Gastroesophageal sphincter (tissue), 3 donors: ENCODE results near the gene SETD5.

Experiments used
- EP300 ChIP-seq: sonication (generic); formaldehyde crosslinking; IDR thresholded peaks from one replicate; pipeline ENCODE4 v1.6.1; 2017; ENCODE audit warnings: antibody characterized with exemption, mild to moderate bottlenecking
- TF ChIP-seq, protein P1 (sequence below), 4 experiments: fragments of 200-600 bp in 2 of 4; fragments of 450-650 bp in 2 of 4; sonication (generic) in 1 of 4; IDR thresholded peaks; one replicate each; pipeline ENCODE4 v1.5.1; 2017 to 2019; ENCODE audit warnings: antibody characterized with exemption in 4 of 4, mild to moderate bottlenecking in 2 of 4, moderate library complexity in 2 of 4

DNA sequence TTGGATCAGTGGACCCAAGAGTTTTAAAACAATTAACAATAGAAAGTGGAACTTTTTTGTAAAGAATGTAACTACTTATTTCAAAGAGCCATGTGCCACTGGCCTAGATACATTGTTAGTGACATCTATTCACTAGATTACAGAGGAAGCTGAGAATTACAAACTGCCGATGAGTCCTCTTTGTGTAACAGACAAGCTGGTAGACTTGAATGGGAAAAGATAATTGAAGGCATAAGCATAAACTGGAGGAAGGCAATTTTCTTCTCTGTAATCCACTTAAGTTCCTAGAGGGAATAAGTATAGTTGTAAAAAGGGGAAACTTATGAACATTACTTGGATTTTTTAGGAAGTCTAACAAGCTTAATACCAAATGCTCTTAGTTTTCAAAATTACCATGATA lies 19.4 kb upstream of the SETD5 start:
- TF ChIP-seq, protein P1, sequence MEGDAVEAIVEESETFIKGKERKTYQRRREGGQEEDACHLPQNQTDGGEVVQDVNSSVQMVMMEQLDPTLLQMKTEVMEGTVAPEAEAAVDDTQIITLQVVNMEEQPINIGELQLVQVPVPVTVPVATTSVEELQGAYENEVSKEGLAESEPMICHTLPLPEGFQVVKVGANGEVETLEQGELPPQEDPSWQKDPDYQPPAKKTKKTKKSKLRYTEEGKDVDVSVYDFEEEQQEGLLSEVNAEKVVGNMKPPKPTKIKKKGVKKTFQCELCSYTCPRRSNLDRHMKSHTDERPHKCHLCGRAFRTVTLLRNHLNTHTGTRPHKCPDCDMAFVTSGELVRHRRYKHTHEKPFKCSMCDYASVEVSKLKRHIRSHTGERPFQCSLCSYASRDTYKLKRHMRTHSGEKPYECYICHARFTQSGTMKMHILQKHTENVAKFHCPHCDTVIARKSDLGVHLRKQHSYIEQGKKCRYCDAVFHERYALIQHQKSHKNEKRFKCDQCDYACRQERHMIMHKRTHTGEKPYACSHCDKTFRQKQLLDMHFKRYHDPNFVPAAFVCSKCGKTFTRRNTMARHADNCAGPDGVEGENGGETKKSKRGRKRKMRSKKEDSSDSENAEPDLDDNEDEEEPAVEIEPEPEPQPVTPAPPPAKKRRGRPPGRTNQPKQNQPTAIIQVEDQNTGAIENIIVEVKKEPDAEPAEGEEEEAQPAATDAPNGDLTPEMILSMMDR (IDR thresholded peaks at IDR 0.05), result no peak
- TF ChIP-seq EP300, result no peak
